AG04449 (cell line): ENCODE measurements around the gene MYO1C.
A peak's percentile ranks its signal among the peaks of the same experiment; 100 is the strongest.

Source experiments
- CTCF ChIA-PET: fragments of 350-600 bp; formaldehyde crosslinking; extraction: SDS; loops from one replicate; lab custom pipeline; 2021; ENCODE audit warnings: antibody characterized with exemption; lab: Yijun Ruan, JAX
- POLR2A ChIA-PET: fragments of 400-600, 350-600 bp; formaldehyde crosslinking; extraction: SDS; loops from one replicate; lab custom pipeline; 2020; ENCODE audit warnings: antibody characterized with exemption, inconsistent platforms; lab: Yijun Ruan, JAX
- DNase-seq: peaks from one replicate; pipeline ENCODE4 v3.0.0-alpha.2; 2010; ENCODE audit warnings: low read depth, low spot score
- H3K4me3 ChIP-seq: 2 replicates; pipeline ENCODE4 v1.5.1; 2011; ENCODE audit warnings: low read depth, mild to moderate bottlenecking, control low read depth, low read length
- TF ChIP-seq, protein P1 (sequence below): IDR thresholded peaks from one replicate; pipeline ENCODE4 v1.5.1; 2011; ENCODE audit warnings: mild to moderate bottlenecking, moderate library complexity, low read length, control low read depth, inconsistent platforms; ENCODE audit not compliant: insufficient read depth; ENCODE audit errors: missing control alignments

Gene MYO1C

GRCh38 chr17:1484060-1484535 lies 8.4 kb downstream of the MYO1C start:
- ChIA-PET POLR2A (interaction anchor here (0.7 to 1.2 kb wide), 2 partner anchors 28 to 108 kb away, joined by 5 to 6 read pairs; partner anchors contain the start of gene CRK), CTCF (no interaction called here)
- peak overlapping the region; percentile 73 for H3K4me3 ChIP-seq
- DNase-seq: no peak
- TF ChIP-seq, protein P1, sequence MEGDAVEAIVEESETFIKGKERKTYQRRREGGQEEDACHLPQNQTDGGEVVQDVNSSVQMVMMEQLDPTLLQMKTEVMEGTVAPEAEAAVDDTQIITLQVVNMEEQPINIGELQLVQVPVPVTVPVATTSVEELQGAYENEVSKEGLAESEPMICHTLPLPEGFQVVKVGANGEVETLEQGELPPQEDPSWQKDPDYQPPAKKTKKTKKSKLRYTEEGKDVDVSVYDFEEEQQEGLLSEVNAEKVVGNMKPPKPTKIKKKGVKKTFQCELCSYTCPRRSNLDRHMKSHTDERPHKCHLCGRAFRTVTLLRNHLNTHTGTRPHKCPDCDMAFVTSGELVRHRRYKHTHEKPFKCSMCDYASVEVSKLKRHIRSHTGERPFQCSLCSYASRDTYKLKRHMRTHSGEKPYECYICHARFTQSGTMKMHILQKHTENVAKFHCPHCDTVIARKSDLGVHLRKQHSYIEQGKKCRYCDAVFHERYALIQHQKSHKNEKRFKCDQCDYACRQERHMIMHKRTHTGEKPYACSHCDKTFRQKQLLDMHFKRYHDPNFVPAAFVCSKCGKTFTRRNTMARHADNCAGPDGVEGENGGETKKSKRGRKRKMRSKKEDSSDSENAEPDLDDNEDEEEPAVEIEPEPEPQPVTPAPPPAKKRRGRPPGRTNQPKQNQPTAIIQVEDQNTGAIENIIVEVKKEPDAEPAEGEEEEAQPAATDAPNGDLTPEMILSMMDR: no peak

DNA sequence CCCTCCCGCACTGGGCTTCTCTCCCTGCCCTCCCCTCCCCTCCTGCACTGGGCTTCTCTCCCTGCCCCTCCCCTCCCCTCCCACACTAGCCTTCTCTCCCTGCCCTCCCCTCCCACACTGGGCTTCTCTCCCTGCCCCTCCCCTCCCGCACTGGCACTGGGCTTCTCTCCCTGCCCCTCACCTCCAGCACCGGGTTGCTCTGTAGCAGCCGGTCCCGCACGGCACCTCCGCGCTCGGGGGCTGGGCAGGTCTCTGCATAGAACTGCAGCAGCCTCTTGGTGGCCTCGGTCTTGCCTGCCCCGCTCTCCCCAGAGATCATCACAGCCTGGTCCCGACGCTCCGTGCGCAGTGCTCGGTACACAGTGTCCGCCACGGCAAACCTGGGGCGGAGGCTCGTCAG lies 9.8 kb downstream of the MYO1C start:
- TF ChIP-seq, protein P1: no peak
- ChIA-PET POLR2A (no interaction called here), CTCF (no interaction called here)
- no peak for DNase-seq
- no peak overlapping the region for H3K4me3 ChIP-seq

DNA sequence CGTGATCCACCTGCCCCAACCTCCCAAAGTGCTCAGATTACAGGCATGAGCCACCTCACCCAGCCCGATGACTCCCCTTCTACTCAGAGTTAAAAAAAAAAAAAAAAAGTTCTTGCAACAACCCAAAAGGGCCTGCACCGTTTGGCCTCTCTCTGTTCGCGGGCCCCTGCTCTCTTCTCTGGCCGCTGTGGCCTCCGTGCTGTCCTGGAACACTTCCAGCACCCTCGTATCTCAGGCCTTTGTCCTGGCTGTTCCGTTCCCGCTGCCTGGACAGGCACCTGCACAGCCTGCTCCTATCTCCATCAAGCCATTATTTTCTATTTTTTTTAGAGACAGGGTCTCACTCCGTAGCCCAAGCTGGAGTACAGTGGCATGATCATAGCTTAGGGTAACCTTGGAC lies 10.8 kb downstream of the MYO1C start:
- ChIA-PET POLR2A (interaction anchor here (0.8 kb wide), 1 partner anchor 19 kb away, joined by 3 read pairs; no protein-coding TSS in a partner anchor), CTCF (no interaction called here)
- no peak for DNase-seq
- TF ChIP-seq, protein P1: no peak
- no peak overlapping the region for H3K4me3 ChIP-seq

GRCh38 chr17:1480747-1481465 lies 11.6 kb downstream of the MYO1C start:
- no peak for DNase-seq
- POLR2A ChIA-PET: interaction anchor here (0.6 to 1.1 kb wide), 3 partner anchors 9 to 87 kb away, joined by 3 to 4 read pairs (median 3); no protein-coding TSS in a partner anchor
- H3K4me3 ChIP-seq: no peak overlapping the region
- CTCF ChIA-PET: interaction anchor here (1.0 to 1.1 kb wide), 2 partner anchors 20 to 116 kb away, joined by 3 read pairs; no protein-coding TSS in a partner anchor
- TF ChIP-seq, protein P1: no peak

- POLR2A ChIA-PET: no interaction called here
- no peak overlapping the region for H3K4me3 ChIP-seq
- no peak for DNase-seq
- CTCF ChIA-PET: interaction anchor here (1.0 kb wide), 1 partner anchor 37 kb away, joined by 3 read pairs; no protein-coding TSS in a partner anchor
- TF ChIP-seq, protein P1: no peak
Observed at GRCh38 chr17:1478418-1478817, 14.1 kb downstream of the MYO1C start.

DNA sequence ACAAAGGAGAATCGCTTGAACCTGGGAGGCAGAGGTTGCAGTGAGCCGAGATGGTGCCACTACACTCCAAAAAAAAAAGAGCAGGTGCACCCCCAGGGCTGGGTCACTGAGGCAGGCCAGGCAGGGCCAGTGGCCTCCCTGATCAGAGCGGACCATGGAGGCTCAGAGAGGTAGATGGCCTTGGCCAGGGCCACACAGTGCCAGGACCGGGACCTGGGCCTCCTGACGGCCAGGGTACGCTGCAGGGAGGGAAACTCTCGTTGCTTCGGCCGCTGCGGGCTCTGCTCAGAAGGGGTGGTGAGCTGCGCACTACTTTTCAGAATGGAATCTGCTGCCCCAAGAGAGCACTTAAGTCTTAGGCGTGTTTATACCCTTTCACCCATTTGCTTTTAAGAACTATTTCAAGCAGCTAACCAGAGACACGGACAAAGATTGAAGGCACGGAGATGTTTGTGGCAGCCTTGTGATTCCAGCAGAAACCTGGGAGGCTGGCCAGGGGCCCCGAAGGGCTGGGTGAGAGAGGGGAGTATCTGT lies 17.1 kb downstream of the MYO1C start:
- ChIA-PET CTCF (interaction anchor here (1.2 kb wide), 1 partner anchor 110 kb away, joined by 4 read pairs; no protein-coding TSS in a partner anchor), POLR2A (interaction anchor here (1.8 kb wide), 1 partner anchor 12 kb away, joined by 7 read pairs; no protein-coding TSS in a partner anchor)
- no peak overlapping the region for H3K4me3 ChIP-seq
- TF ChIP-seq, protein P1: no peak
- DNase-seq: no peak
